Left colon (tissue), 2 donors: ENCODE results near the gene C1QTNF9B. TPM values are rescaled to one million over a fixed set of nuclear protein-coding genes. Genes with fewer than 3 reads are reported as not detected.
"Not testable (repeated sequence)": the region's sequence is repeated elsewhere in the genome, so short reads cannot be mapped to it uniquely, and the experiment has no call there.

Source experiments
- ATAC-seq: fragments of 200-7000 bp; cut with Tn5 transposase; one replicate; pipeline ENCODE4 v1.9.1; 2020; ENCODE audit warnings: mild to moderate bottlenecking, moderate library complexity
- DNase-seq, 2 donors: peaks; one replicate each; pipeline ENCODE4 v3.0.0-alpha.2; 2020
- intact Hi-C, 2 donors: fragments of 100-400 bp; cut with DNase I in 1 of 2; cut with micrococcal nuclease in 1 of 2; formaldehyde crosslinking; loops; one replicate each; pipeline versions ENCODE4 v1.11.2 to v1.14.0; 2022; cut with DNase I, micrococcal nuclease
- total RNA-seq, 2 donors: library from RNA; stranded (reverse); fragmentation: NEBNext Ultra II Directional; extraction: Animal tissue kit (Norgen Biotek cat#: 25700); gene quantifications; one replicate each; pipeline ENCODE4 v1.2.1, GENCODE V29; 2021
- donor health status: DM: no; HTN: no; CAD: no.
- donor health status: DM: yes; HTN: yes; CAD: no.

Gene C1QTNF9B
- total RNA-seq, 2 donors from 2014 or later = not detected

- ATAC-seq = no peak
- intact Hi-C loops = no loop called here
Observed at GRCh38 chr13:23901365-23901764, 4.1 kb upstream of the C1QTNF9B start.

GRCh38 chr13:23899555-23899954 is 2.3 kb upstream of the C1QTNF9B start:
- ATAC-seq (peak; percentile 73), DNase-seq (peak in 1 of 2 donors; percentile 45)
- intact Hi-C loops = no loop called here

More at GRCh38 chr13:23901365-23901764, 4.1 kb upstream of the C1QTNF9B start:
- no peak for DNase-seq

GRCh38 chr13:23898101-23898500 is 799 bp upstream of the C1QTNF9B start:
- peak; percentile 26 to 46 for DNase-seq
- intact Hi-C loops = no loop called here
- no peak for ATAC-seq

GRCh38 chr13:23894746-23895145 is 2.6 kb downstream of the C1QTNF9B start:
- intact Hi-C loops = loop anchor here in 1 of 2 donors (5.0 kb wide), 1 partner anchor 428 kb away; no protein-coding TSS in a partner anchor

GRCh38 chr13:23893791-23894190 is 3.5 kb downstream of the C1QTNF9B start:
- not testable (repeated sequence) for DNase-seq, ATAC-seq
- intact Hi-C loops = loop anchor here in 1 of 2 donors (5.0 kb wide), 1 partner anchor 429 kb away; no protein-coding TSS in a partner anchor

More at GRCh38 chr13:23894746-23895145, 2.6 kb downstream of the C1QTNF9B start:
- not testable (repeated sequence) for ATAC-seq, DNase-seq

- ATAC-seq (peak; percentile 26), DNase-seq (no peak)
- intact Hi-C loops = loop anchor here in 1 of 2 donors (5.0 kb wide), 1 partner anchor 432 kb away; no protein-coding TSS in a partner anchor
Observed at GRCh38 chr13:23889615-23890607, 7.4 kb downstream of the C1QTNF9B start.

- intact Hi-C loops = no loop called here
- peak; percentile 96 for ATAC-seq
- peak; percentile 92 to 93 for DNase-seq
Observed at GRCh38 chr13:23888658-23889614, 8.4 kb downstream of the C1QTNF9B start, which contains the start of gene MIPEP. Gene MIPEP, minus strand, starts transcription at chr13:23889400. Its CDS starts 80 bp downstream, at chr13:23889320.

GRCh38 chr13:23884361-23884760 is 12.9 kb downstream of the C1QTNF9B start:
- intact Hi-C loops, DNase-seq, ATAC-seq: not testable (repeated sequence)

- ATAC-seq (no peak), DNase-seq (no peak)
- intact Hi-C loops = no loop called here
Observed at GRCh38 chr13:23883255-23883654, 14.0 kb downstream of the C1QTNF9B start.

GRCh38 chr13:23881402-23881800 is 15.9 kb downstream of the C1QTNF9B start:
- intact Hi-C loops, ATAC-seq, DNase-seq: not testable (repeated sequence)

GRCh38 chr13:23880493-23881401 is 16.6 kb downstream of the C1QTNF9B start:
- DNase-seq, intact Hi-C loops, ATAC-seq: not testable (repeated sequence)

GRCh38 chr13:23877286-23877685 is 20.0 kb downstream of the C1QTNF9B start:
- DNase-seq = no peak
- no peak for ATAC-seq
- intact Hi-C loops = no loop called here

GRCh38 chr13:23876265-23876664 is 21.0 kb downstream of the C1QTNF9B start:
- intact Hi-C loops = no loop called here
- ATAC-seq (peak; percentile 99), DNase-seq (peak in 1 of 2 donors; percentile 25)

GRCh38 chr13:23871616-23872220 is 25.6 kb downstream of the C1QTNF9B start:
- no peak for DNase-seq
- intact Hi-C loops = no loop called here
- no peak for ATAC-seq

GRCh38 chr13:23870356-23871140 is 26.8 kb downstream of the C1QTNF9B start:
- intact Hi-C loops = no loop called here
- DNase-seq (no peak), ATAC-seq (no peak)

- intact Hi-C loops = loop anchor here in 1 of 2 donors (5.0 kb wide), 1 partner anchor 396 kb away; no protein-coding TSS in a partner anchor
- ATAC-seq (peak; percentile 35), DNase-seq (no peak)
Observed at GRCh38 chr13:23868521-23868920, 28.8 kb downstream of the C1QTNF9B start.
